ENCODE data around the gene BCAS3.

BCAS3 gene

GRCh38 chr17:61251939-61252865, 574.6 kb downstream of the BCAS3 start:
- no peak for DNase-seq (ENCODE audit: low read depth in 3 of 3)

- DNase-seq (ENCODE audit: low read depth in 3 of 3), result no peak
Measured at GRCh38 chr17:61253362-61253761, 575.7 kb downstream of the BCAS3 start.

DNA sequence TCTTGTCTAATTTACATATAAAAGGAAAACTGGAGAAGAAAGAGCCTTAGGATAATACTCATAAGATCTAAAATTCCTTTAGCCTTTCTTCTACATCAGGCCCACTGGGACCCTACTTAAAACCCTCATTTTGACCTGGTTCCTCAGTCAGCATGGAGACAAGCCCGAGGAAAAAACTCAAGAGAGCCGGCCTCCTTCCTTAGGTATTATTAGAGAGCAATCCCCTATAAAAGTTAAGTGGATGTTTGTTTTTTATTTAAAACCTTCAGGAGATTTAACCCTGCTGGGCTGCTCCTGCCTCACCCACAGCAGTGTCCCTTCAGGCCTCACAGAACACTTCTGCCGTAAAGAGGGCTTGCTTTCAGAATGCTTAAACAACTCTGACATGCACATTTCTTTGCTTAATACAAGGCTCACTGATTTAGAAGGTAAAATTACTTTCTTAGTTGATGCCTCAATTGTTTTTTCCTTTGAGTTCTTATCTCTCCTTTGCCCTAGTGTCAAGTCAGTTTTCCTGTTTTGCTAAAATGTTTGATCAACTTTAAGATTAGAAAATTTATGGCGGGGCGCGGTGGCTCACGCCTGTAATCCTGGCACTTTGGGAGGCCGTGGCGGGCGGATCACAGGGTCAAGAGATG, 576.4 kb downstream of the BCAS3 start:
- no peak for DNase-seq (ENCODE audit: low read depth in 3 of 3)

- no peak for DNase-seq (ENCODE audit: low read depth in 3 of 3)
Measured at GRCh38 chr17:61254904-61255303, 577.3 kb downstream of the BCAS3 start.

- DNase-seq (ENCODE audit: low read depth in 3 of 3), result no peak
Measured at GRCh38 chr17:61255647-61256046, 578.0 kb downstream of the BCAS3 start.

GRCh38 chr17:61259360-61259759, 581.7 kb downstream of the BCAS3 start:
- no peak for DNase-seq (ENCODE audit: low read depth in 3 of 3)

GRCh38 chr17:61260071-61260797, 582.6 kb downstream of the BCAS3 start:
- DNase-seq (ENCODE audit: low read depth in 3 of 3), result no peak

- DNase-seq (ENCODE audit: low read depth in 3 of 3), result no peak
Measured at GRCh38 chr17:61261001-61261637, 583.5 kb downstream of the BCAS3 start.

DNA sequence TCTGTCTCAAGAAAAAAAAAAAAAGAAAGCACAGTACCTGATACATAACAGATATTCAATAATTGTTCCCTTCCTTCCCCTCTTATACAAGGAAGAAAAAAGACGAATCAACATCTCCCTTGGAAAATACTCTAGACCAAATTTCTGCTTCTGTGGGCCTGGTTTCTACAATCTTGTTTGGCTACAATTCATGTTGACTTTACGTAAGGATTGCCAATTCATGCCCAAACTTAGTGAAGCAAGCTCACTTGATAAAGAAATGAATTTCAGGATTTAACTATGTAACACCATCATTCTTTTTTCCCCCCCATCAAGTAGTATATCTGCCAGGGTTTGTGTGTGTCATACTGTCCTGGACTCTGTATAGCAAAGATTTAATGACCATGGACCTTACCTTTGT, 587.7 kb downstream of the BCAS3 start:
- no peak for DNase-seq (ENCODE audit: low read depth in 3 of 3)

DNA sequence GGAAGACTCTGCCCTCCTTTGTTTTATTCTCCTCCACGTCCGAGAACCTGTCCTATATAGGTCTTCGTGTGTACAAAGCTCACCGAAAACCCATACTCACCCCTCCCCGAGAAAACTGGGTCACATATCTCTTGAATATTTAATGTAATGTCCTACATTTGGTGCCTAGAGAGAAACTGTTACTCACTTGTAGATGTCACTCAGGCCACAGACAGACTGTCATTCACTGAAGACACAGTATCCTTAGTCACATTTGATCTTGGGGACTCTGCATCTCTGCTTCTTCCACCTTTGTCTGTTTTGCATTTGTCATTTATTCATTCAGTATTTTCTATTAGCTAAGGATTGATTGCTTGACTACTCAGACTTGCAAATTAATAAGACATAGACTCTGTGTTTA, 590.2 kb downstream of the BCAS3 start:
- DNase-seq (ENCODE audit: low read depth in 3 of 3), result no peak

DNA sequence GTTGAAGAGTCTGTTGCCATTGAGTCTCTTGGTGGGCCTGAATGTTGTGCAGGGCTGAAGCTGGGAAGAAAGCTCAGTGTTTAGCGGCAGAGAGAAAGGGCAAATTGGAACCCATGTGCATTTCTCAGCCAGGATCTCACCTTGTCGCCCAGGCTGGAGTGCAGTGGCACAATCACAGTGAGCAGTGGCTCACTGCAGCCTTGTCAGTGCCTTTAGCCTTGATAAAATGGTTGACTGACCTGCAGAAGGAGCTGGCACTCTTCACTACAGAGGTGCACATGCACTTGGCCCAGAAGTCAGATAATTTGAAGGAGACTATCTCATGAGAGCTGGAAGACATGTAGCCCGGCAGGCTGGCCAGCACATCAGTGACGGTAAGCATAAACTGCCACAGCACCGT, 597.7 kb downstream of the BCAS3 start:
- no peak for DNase-seq (ENCODE audit: low read depth in 3 of 3)

- DNase-seq (ENCODE audit: low read depth in 3 of 3), result no peak
Measured at GRCh38 chr17:61276806-61277205, 599.2 kb downstream of the BCAS3 start.

DNA sequence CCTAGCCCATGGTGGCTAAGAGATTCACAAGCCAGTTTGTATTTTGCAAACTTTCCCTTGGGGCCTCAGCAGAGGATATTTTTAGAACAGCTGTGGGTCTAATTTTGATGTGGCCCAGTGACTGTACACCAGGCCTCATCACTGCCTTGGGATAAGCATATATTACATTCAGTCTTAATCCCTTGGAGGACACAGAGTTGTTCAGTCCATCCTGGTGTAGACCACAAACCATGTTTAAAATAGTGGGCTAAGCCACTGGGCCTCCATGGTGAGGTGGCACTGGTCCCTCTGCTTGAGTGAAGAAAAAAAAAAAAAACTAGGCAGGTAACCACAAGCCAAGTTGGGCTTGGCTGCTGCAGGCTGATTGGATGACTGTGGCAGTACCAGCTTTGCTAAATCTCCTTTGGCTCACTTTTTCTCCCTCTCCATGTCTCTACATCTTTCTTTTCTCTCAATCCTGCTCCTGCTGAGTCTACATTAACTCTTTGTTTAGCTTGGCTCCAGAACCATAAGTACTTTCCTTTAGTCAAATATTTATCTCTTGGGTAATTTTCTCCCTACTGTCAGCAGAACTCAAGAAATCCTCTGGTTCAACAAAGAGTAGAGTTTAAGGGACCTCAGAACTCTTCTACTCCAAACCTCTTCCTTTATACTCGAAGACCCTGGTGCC, 602.0 kb downstream of the BCAS3 start:
- no peak for DNase-seq (ENCODE audit: low read depth in 3 of 3)

DNA sequence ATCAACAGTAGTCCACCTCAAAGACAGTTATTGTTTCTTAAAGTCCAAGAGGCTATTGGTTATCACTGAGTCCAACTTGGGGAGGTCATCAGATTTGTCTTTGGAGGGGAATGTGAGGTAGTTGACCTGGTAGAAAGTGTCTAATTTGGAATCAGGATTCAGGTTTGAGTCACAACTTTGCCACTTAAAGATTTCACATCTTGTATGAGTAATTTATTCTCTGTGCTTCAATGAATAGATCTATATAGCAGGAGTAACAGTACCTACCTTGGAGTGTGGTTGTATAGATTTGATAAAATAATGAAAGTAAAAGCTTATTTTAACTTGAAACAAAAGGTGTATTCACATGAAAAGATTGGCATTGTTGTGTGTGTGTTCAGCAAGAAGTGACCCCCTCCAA, 602.7 kb downstream of the BCAS3 start:
- no peak for DNase-seq (ENCODE audit: low read depth in 3 of 3)

DNA sequence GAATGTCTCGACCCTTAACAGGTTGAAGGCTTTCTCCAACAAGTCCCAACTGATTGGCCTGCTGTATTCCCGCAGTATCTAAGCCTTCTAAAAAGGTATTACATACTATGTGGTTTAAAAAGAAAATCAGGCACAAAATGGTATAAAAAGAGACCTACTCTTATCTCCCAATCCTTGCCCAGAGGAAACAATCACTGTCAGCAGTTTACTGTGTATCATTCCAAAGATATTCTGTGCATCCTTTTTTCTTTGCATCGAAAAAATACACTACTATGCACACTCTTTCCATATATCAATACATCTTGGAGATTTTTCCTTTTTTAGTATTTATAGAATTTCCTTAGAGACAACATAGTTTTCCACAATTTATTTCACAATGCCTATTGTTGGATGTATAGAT, 603.2 kb downstream of the BCAS3 start:
- DNase-seq (ENCODE audit: low read depth in 3 of 3), result no peak

DNA sequence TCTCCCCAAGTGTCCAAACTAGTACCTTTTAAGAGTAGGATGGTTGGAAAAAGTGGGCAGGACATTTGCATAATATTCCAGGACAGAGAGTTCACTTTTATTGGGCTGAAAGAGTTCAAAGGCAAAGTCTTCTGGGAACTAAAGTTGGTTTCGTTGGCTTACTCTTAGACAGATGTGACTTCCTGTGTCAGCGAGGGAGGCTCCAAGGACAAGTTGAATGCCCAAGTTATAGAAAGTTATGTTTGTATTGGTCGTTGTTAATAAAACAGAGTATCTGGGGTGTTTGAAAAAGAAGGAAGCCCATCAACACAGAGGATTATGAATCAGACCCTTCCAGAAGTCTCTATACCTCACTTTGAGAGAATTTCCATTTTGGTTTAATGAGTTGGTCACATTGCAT, 604.7 kb downstream of the BCAS3 start:
- no peak for DNase-seq (ENCODE audit: low read depth in 3 of 3)

- DNase-seq (ENCODE audit: low read depth in 3 of 3), result no peak
Measured at GRCh38 chr17:61283043-61283442, 605.4 kb downstream of the BCAS3 start.

DNA sequence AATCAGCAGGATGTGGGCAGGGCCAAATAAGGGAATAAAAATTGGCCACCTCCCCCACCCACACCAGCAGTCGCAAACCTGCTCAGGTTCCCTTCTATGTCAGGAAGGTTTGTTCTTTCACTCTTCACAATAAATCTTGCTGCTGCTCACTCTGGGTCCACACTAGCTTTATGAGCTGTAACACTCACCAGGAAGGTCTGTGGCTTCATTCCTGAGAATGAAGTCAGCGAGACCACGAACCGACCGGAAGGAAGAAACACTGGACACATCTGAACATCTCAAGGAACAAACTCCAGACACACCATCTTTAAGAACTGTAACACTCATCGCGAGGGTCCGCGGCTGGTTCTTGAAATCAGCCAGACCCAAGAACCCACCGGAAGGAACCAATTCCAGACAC, 606.5 kb downstream of the BCAS3 start:
- no peak for DNase-seq (ENCODE audit: low read depth in 3 of 3)

DNA sequence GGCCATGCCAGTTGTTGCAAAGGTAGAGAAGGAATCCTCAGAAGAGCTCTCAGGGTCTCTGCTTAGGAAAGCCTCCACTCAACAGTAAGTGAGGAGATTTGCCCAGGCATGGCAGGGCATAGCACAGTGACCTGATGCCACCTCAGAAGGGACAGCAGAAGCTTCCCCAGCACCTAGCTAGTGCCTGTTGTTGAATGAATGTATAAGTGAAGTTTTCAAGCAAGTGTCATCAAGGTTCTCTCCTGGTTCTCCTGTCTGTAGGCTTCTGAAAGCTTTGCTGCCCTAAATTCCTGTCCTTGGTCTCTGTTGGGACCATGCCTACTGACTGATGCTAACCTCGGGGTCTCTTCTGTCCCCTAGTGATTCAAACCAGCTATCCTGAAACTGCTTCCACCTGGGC, 607.1 kb downstream of the BCAS3 start:
- no peak for DNase-seq (ENCODE audit: low read depth in 3 of 3)

- no peak for DNase-seq (ENCODE audit: low read depth in 3 of 3)
Measured at GRCh38 chr17:61285526-61286320, 608.1 kb downstream of the BCAS3 start.

GRCh38 chr17:61286449-61286848, 608.8 kb downstream of the BCAS3 start:
- DNase-seq (ENCODE audit: low read depth in 3 of 3), result no peak

Measured in stimulated activated CD4-positive, alpha-beta T cell treated with anti-CD3 and anti-CD28 coated beads, TNF-alpha, amount 100 ng/mL, for 4 hours (primary cell).